Stimulated activated CD8-positive, alpha-beta memory T cell treated with anti-CD3 and anti-CD28 coated beads, Interleukin-7, amount 100 ng/mL, for 4 hours (primary cell): Measurements from ENCODE around the gene OGG1.

ENCODE experiments used
- DNase-seq, 2 donors: peaks; one replicate each; pipeline ENCODE4 v3.0.0-alpha.2; 2020; ENCODE audit warnings: low read depth in 2 of 2

OGG1 gene

GRCh38 chr3:9785602-9786001 lies 35.9 kb downstream of the OGG1 start:
- no peak for DNase-seq

- DNase-seq = no peak
Measured at GRCh38 chr3:9786209-9786739, 36.5 kb downstream of the OGG1 start.

- no peak for DNase-seq
Measured at GRCh38 chr3:9786825-9787669, 37.3 kb downstream of the OGG1 start.

GRCh38 chr3:9787714-9788113 lies 38.0 kb downstream of the OGG1 start:
- no peak for DNase-seq

GRCh38 chr3:9791127-9791526 lies 41.4 kb downstream of the OGG1 start:
- no peak for DNase-seq

- DNase-seq = no peak
Measured at GRCh38 chr3:9791790-9792404, 42.1 kb downstream of the OGG1 start.

- DNase-seq = peak; percentile 90 to 92
Measured at GRCh38 chr3:9792405-9793160, 42.8 kb downstream of the OGG1 start, which contains the start of the genes ARPC4 and TADA3. Gene ARPC4, plus strand, starts transcription at chr3:9793082. Its CDS starts 40 bp downstream, at chr3:9793122. Gene TADA3, minus strand, starts transcription at chr3:9792473. Its CDS starts 1,007 bp downstream, at chr3:9791466.

- no peak for DNase-seq
Measured at GRCh38 chr3:9793161-9793781, 43.5 kb downstream of the OGG1 start.

- no peak for DNase-seq
Measured at GRCh38 chr3:9794400-9794799, 44.6 kb downstream of the OGG1 start.

- DNase-seq = no peak
Measured at GRCh38 chr3:9795207-9795606, 45.5 kb downstream of the OGG1 start.

- DNase-seq = no peak
Measured at GRCh38 chr3:9797196-9797945, 47.6 kb downstream of the OGG1 start.

- DNase-seq = no peak
Measured at GRCh38 chr3:9800529-9800928, 50.8 kb downstream of the OGG1 start.

- no peak for DNase-seq
Measured at GRCh38 chr3:9803494-9803893, 53.7 kb downstream of the OGG1 start.

- DNase-seq = no peak
Measured at GRCh38 chr3:9804996-9805395, 55.2 kb downstream of the OGG1 start.

GRCh38 chr3:9806137-9806536 lies 56.4 kb downstream of the OGG1 start:
- no peak for DNase-seq
